OCI-LY1 (cell line): ENCODE results near the gene PLA2G4B.

ENCODE experiments used
- CTCF ChIP-seq: fragments of 200-600 bp; sonication (generic), shearing (Covaris generic); IDR thresholded peaks from 2 replicates; pipeline ENCODE4 v1.5.1; 2017; ENCODE audit warnings: mild to moderate bottlenecking, antibody characterized with exemption, low read length, moderate library complexity, mixed read lengths
- EZH2 ChIP-seq: fragments of 200-600 bp; sonication (generic), shearing (Covaris generic); IDR thresholded peaks from 2 replicates; pipeline ENCODE4 v1.8.0; 2017; ENCODE audit warnings: borderline replicate concordance, mixed run types, mild to moderate bottlenecking, antibody characterized with exemption, low read length, moderate library complexity, mixed read lengths

- TF ChIP-seq CTCF (no peak), EZH2 (no peak)
These were observed 46.7 kb downstream of the PLA2G4B start for GRCh38 chr15:41885321-41885720.
